PC-3 (cell line): ENCODE data around the gene ZNF236.

Experiments
- CTCF ChIP-seq: fragments of 300-600 bp; sonication (generic); conservative IDR thresholded peaks from 2 replicates; pipeline ENCODE4 v1.5.1; 2017; ENCODE audit warnings: antibody characterized with exemption, low read depth, mild to moderate bottlenecking, low read length
- EZH2 ChIP-seq: fragments of 300-600 bp; sonication (generic); IDR thresholded peaks from one replicate; pipeline ENCODE4 v1.6.1; 2017; ENCODE audit warnings: antibody characterized with exemption, mild to moderate bottlenecking, low read length; ENCODE audit not compliant: unreplicated experiment

GRCh38 chr18:76951456-76952247 lies 129.3 kb downstream of the ZNF236 start:
- no peak for TF ChIP-seq CTCF
- no peak for TF ChIP-seq EZH2
